Lung (tissue), 16 donors: Measurements from ENCODE around the gene ORC1. TPM values are rescaled to one million over a fixed set of nuclear protein-coding genes. Genes with fewer than 3 reads are reported as not detected.

Experiments used
- ATAC-seq: fragments of 200-7000 bp; cut with Tn5 transposase; one replicate; pipeline ENCODE4 v1.9.1; 2020; ENCODE audit warnings: moderate number of reproducible peaks; ENCODE audit not compliant: insufficient read depth, low FRiP score
- DNase-seq, 3 donors: peaks; one replicate each; pipeline ENCODE4 v3.0.0-alpha.2; 2013 to 2017
- H3K27ac ChIP-seq, 2 donors: one replicate each; pipeline ENCODE4 v1.5.1; 2013; ENCODE audit warnings: mild to moderate bottlenecking in 2 of 2, moderate library complexity in 2 of 2, control low read depth in 1 of 2, inconsistent platforms in 1 of 2, low read depth in 1 of 2, low read length in 1 of 2
- H3K27me3 ChIP-seq, 3 donors: one replicate each; pipeline ENCODE4 v1.5.1; 2013; ENCODE audit warnings: low read length in 2 of 3; ENCODE audit not compliant: control insufficient read depth in 3 of 3, insufficient read depth in 3 of 3
- H3K36me3 ChIP-seq, 4 donors: one replicate each; pipeline ENCODE4 v1.5.1; 2013; ENCODE audit warnings: low read length in 4 of 4, mild to moderate bottlenecking in 1 of 4, moderate library complexity in 1 of 4; ENCODE audit not compliant: control insufficient read depth in 4 of 4, insufficient read depth in 4 of 4
- H3K4me1 ChIP-seq, 5 donors: one replicate each; pipeline ENCODE4 v1.5.1; 2013; ENCODE audit warnings: low read length in 5 of 5, mild to moderate bottlenecking in 2 of 5, moderate library complexity in 1 of 5; ENCODE audit not compliant: control insufficient read depth in 5 of 5, insufficient read depth in 5 of 5
- H3K4me3 ChIP-seq: one replicate; pipeline ENCODE4 v1.5.1; 2013; ENCODE audit warnings: mild to moderate bottlenecking, control low read depth, moderate library complexity
- H3K9ac ChIP-seq, 2 donors: one replicate each; pipeline ENCODE4 v1.5.1; 2013; ENCODE audit warnings: low read length in 2 of 2, control low read depth in 1 of 2; ENCODE audit not compliant: insufficient read depth in 1 of 2
- H3K9me3 ChIP-seq, 4 donors: one replicate each; pipeline ENCODE4 v1.5.1; 2013; ENCODE audit warnings: low read length in 3 of 4, mild to moderate bottlenecking in 1 of 4, moderate library complexity in 1 of 4; ENCODE audit not compliant: control insufficient read depth in 4 of 4, insufficient read depth in 3 of 4
- CTCF ChIP-seq: IDR thresholded peaks from 2 replicates; pipeline ENCODE4 v1.5.1; 2012; ENCODE audit warnings: mild to moderate bottlenecking; ENCODE audit errors: control extremely low read depth, extremely low read depth
- WGBS, 2 donors: extraction: QIAGEN DNeasy Blood & Tissue Kit; methylation state at CpG; one replicate each; pipeline ENCODE4 v1.1.7; 2013; 5-methylcytosine and 5-hydroxymethylcytosine counted together
- long read RNA-seq, 5 donors: transcript quantifications; one replicate each; lab custom pipeline, GENCODE V29; 2026
- polyA plus RNA-seq, 2 donors: library from polyadenylated mRNA; stranded (reverse); fragments of 200-250 nt; gene quantifications; one replicate each; pipeline ENCODE4 v1.2.1, GENCODE V29; 2013
- total RNA-seq, 2 donors: library from RNA; depleted of rRNA in 1 of 2; stranded (reverse); fragments of >200 nt in 1 of 2; gene quantifications; one replicate each; pipeline ENCODE4 v1.2.1, GENCODE V29; 2014 to 2021
- donor health status: control.
- donor health status: control.
- donor health status: Bipolar disorder and iron deficiency.
- donor health status: healthy.
- donor health status: DM: yes; HTN: yes; CAD: no.

The ORC1 gene
- total RNA-seq, result 1 to 10 TPM; 2.3 to 2.5 TPM
- 1 to 10 TPM in 1 of 2 donors, under 1 TPM in 1; 0.59 to 1.1 TPM for polyA plus RNA-seq
- long read RNA-seq, donor 1, partial matches to known transcripts, result 0 of 2 reads
- long read RNA-seq, donor 1, other reads (novel, unspliced or antisense), result 0 of 2 reads
- long read RNA-seq, donor 2, result 0 reads
- long read RNA-seq, donor 3, result 0 reads
- long read RNA-seq, donor 4, partial matches to known transcripts, result 6 of 6 reads
- long read RNA-seq, donor 4, other reads (novel, unspliced or antisense), result 0 of 6 reads
- long read RNA-seq, donor 5, result 0 reads

- H3K36me3 ChIP-seq, result peaks cover 8 to 16% (median 14%) of the 10 kb centered on the region in 4 donors
- H3K27me3 ChIP-seq, result no peaks in the 10 kb centered on the region
- peaks cover 0 to 17% (median 10%) of the 10 kb centered on the region in 5 donors for H3K4me1 ChIP-seq
- peak; percentile 97 to 99 (median 99) for DNase-seq
- H3K27ac ChIP-seq, result peak within 1 kb of the TSS; percentile 89 to 93
- H3K4me3 ChIP-seq, result peak within 1 kb of the TSS; percentile 73
- peak; percentile 19 for TF ChIP-seq CTCF
- 0% methylated on average over 57 of the region's 57 CpGs for WGBS, 2 donors
- ATAC-seq, result peak; percentile 98
- no peaks in the 10 kb centered on the region for H3K9me3 ChIP-seq
- peak within 1 kb of the TSS; percentile 97 to 99 for H3K9ac ChIP-seq
These were observed at the start of gene ORC1, which contains the start of gene PRPF38A for GRCh38 chr1:52404116-52404974. Gene ORC1, minus strand, starts transcription at chr1:52404423. Its CDS starts 2,200 bp downstream, at chr1:52402223. Gene PRPF38A, plus strand, starts transcription at chr1:52404602. Its CDS starts 148 bp downstream, at chr1:52404750.

DNA sequence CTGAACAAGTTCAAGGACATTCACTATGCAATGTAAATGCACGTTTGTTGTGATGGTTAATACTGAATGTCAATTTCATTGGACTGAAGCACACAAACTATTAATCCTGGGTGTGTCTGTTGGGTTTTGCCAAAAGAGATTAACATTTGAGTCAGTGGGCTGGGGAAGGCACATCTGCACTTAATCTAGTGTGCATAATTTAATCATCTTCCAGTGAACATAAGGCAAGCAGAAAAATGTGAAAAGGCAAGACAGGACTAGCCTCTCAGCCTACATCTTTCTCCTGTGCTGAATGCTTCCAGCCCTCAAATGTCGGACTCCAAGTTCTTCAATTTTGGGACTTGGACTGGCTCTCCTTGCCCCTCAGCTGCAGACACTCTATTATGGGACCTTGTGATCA lies 40.2 kb upstream of the ORC1 start:
- ATAC-seq (no peak), DNase-seq (no peak)
- 87 to 93% methylated on average over 2 of the region's 2 CpGs for WGBS, 2 donors
- Histone ChIP-seq H3K27me3 (no peaks in the 10 kb centered on the region), H3K9ac (no peak overlapping the region), H3K27ac (no peak overlapping the region), H3K4me3 (no peak overlapping the region), H3K9me3 (no peaks in the 10 kb centered on the region), H3K36me3 (peaks cover 6 to 37% (median 11%) of the 10 kb centered on the region in 4 donors), H3K4me1 (no peaks in the 10 kb centered on the region)
- TF ChIP-seq CTCF, result no peak

- no peaks in the 10 kb centered on the region for H3K27me3 ChIP-seq
- no peak for DNase-seq
- no peak overlapping the region for H3K27ac ChIP-seq
- H3K36me3 ChIP-seq, result peaks cover 8 to 29% (median 14%) of the 10 kb centered on the region in 4 donors
- no peak overlapping the region for H3K4me3 ChIP-seq
- no peak for ATAC-seq
- H3K9me3 ChIP-seq, result no peaks in the 10 kb centered on the region
- WGBS, 2 donors, result 77 to 83% methylated on average over 4 of the region's 4 CpGs
- no peak for TF ChIP-seq CTCF
- no peaks in the 10 kb centered on the region for H3K4me1 ChIP-seq
- H3K9ac ChIP-seq, result no peak overlapping the region
These were observed 35.8 kb upstream of the ORC1 start for GRCh38 chr1:52439976-52440375.
